Measurements from ENCODE around the gene EML6. TPM values are rescaled to one million over a fixed set of nuclear protein-coding genes. Genes with fewer than 3 reads are reported as not detected.

EML6 gene
- total RNA-seq, 4 donors from 2014 or later = 1.2 to 4.4 (median 3.1) TPM

DNA sequence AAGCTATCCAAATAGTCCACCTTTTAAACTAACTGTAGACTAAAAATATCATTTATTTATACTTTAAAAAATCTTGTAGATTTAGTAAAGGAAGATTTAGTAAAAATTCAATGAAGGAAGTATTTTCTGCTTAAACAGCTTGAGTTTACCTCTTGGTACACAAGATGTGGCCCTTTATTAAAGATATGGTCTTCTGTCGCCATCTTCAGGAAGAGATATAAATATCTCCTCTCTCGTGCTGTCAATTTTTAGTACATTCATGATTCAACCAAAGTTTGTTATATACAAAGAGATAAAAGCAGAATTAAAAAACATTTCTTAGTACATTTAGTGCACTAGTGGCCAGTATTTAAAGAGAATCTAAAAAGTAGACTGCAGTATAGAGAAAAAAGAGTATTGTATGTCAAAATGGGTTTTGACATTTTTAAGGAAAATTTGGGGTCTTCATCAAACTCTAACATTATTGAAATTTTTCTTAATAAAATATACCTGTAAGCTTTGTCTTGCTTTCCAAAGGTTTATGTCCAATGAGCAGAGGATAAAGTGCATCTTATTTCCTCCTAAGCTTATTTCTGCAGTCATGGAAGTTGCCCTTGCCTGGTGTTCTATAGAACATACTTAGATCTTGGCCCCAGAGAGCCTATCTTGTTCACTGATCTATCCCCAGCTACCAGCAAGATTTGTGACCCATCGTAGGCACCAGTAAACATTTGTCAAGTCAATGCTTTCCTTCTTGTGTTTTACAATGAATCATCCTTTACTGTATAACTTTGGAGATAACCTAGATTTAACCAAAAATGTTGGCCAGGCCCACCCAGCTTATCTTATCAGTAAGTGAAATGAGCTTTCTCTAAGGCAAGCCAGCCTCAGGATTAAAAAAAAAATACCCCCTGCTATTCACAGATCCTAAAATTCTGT, 18.5 kb upstream of the EML6 start:
- peaks cover 0 to 13% (median 0%) of the 10 kb centered on the region in 4 donors for H3K27me3 ChIP-seq
- H3K4me1 ChIP-seq = peaks cover 6 to 17% (median 6%) of the 10 kb centered on the region in 3 donors
- intact Hi-C loops (cut with DNase I) = loop anchor here (10.0 kb wide), 2 partner anchors 50 to 180 kb away; no protein-coding TSS in a partner anchor
- H3K27ac ChIP-seq = no peak overlapping the region
- 2 to 8% methylated on average over 3 of the region's 3 CpGs for WGBS, 2 donors
- no peaks in the 10 kb centered on the region for H3K36me3 ChIP-seq
- TF ChIP-seq, protein P1, sequence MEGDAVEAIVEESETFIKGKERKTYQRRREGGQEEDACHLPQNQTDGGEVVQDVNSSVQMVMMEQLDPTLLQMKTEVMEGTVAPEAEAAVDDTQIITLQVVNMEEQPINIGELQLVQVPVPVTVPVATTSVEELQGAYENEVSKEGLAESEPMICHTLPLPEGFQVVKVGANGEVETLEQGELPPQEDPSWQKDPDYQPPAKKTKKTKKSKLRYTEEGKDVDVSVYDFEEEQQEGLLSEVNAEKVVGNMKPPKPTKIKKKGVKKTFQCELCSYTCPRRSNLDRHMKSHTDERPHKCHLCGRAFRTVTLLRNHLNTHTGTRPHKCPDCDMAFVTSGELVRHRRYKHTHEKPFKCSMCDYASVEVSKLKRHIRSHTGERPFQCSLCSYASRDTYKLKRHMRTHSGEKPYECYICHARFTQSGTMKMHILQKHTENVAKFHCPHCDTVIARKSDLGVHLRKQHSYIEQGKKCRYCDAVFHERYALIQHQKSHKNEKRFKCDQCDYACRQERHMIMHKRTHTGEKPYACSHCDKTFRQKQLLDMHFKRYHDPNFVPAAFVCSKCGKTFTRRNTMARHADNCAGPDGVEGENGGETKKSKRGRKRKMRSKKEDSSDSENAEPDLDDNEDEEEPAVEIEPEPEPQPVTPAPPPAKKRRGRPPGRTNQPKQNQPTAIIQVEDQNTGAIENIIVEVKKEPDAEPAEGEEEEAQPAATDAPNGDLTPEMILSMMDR (IDR thresholded peaks at IDR 0.05) = peak in 5 of 6 experiments; percentile 54 to 77 (median 64)
- TF ChIP-seq POLR2A (IDR thresholded peaks at IDR 0.05) = no peak
- DNase-seq = no peak
- H3K9me3 ChIP-seq = no peaks in the 10 kb centered on the region
- H3K4me3 ChIP-seq = no peak overlapping the region

DNA sequence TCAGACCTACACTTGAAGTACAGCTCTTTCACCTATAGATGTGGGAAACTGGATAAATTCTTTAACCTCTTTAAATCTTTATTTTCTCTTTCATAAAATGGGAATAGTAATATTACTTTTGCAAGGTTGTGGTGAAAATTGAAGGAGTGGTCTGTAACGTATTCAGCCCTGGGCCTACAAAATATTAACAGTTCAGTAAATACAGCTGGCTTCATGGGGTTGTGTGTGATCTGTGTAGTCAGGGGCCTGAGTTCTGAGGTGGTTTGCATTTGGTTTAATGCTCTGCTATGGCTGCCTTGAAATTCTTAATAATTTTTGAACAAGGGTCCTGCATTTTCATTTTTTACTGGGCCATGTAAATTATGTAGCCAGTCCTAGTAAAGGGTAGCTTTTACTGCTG, 16.8 kb upstream of the EML6 start:
- Histone ChIP-seq H3K4me1 (peaks cover 6 to 17% (median 6%) of the 10 kb centered on the region in 3 donors), H3K27ac (no peak overlapping the region), H3K9me3 (no peaks in the 10 kb centered on the region), H3K4me3 (no peak overlapping the region), H3K27me3 (peaks cover 0 to 13% (median 0%) of the 10 kb centered on the region in 4 donors), H3K36me3 (no peaks in the 10 kb centered on the region)
- 88 to 95% methylated on average over 1 of the region's 1 CpG for WGBS, 2 donors
- TF ChIP-seq, protein P1 (IDR thresholded peaks at IDR 0.05) = no peak
- TF ChIP-seq POLR2A (IDR thresholded peaks at IDR 0.05) = no peak
- DNase-seq = no peak
- intact Hi-C loops (cut with DNase I) = loop anchor here (10.0 kb wide), 2 partner anchors 52 to 182 kb away; no protein-coding TSS in a partner anchor

DNA sequence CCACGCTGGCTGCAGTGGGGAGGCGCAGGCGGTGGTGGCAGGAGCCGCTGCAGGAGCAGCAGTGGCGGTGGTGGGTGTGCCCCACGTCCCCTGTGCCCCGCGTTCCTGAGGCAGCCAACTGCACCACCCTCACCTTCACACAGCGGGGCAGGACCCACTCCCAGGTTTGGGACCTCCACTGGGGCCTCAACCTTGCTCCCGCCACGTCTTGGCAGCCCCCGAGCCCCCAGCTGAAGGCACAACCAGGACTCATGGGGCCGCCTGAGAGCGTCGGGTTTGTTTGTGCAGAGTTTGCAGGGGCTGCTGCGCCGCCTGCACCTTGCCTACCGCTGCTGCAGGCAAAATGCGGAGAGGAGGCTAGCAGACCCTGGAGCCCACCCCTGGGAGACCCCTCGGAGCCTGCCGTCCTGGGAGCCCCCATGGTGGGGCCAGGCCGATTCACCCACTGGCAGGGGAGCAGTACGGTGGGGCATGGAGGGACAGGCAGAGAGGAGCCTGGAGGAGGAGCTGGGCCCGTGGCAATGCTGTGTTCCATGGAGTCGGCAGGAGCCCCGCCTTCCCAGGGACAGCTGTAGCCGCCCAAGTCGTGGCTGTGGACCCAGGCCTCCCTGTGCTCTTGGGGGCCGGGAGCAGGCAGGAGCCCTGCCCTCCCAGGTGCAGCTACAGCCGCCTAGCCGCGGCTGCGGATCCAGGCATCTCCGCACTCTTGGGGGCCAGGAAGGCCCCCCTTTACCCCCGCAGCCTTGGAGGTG, 14.7 kb upstream of the EML6 start:
- intact Hi-C loops (cut with DNase I) = loop anchor here (10.0 kb wide), 2 partner anchors 54 to 184 kb away; no protein-coding TSS in a partner anchor
- no peaks in the 10 kb centered on the region for H3K9me3 ChIP-seq
- no peaks in the 10 kb centered on the region for H3K36me3 ChIP-seq
- no peak for TF ChIP-seq POLR2A (IDR thresholded peaks at IDR 0.05)
- TF ChIP-seq, protein P1 (IDR thresholded peaks at IDR 0.05) = peak in 1 of 6 experiments; percentile 17
- WGBS, 2 donors = 37% methylated on average over 6 of the region's 35 CpGs; no CpG with 5 or more reads in 1 of the 2 donors
- peaks cover 0 to 13% (median 0%) of the 10 kb centered on the region in 4 donors for H3K27me3 ChIP-seq
- peak overlapping the region; percentile 1 to 65 (median 55) for H3K27ac ChIP-seq
- peak overlapping the region; percentile 33 to 61 (median 48) for H3K4me3 ChIP-seq
- H3K4me1 ChIP-seq = peaks cover 6 to 17% (median 6%) of the 10 kb centered on the region in 3 donors
- no peak for DNase-seq

DNA sequence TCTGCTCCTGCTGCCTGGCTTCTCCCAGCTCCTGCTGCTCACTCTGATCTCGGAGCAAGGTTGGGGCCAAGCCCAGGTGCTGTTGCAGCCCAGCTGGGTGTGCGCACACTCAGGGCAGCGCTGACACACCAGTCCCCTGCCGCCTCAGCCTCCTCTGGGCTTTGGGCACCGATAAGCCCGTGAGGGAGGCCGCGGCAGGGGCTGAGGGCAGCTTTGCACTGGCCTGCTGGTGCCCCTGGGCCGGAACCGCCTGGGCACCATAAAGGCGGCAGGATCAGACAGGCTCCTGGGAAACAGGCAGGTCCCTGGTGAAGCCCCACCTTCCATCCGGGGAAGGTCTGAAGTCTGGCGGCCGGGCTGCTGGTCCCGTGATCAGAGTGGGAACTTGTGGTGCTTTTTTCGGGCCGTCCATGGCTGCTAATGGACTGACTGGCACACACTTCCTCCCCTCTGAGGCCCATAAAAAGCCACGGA, 14.1 kb upstream of the EML6 start:
- WGBS, 2 donors = 14% methylated on average over 4 of the region's 18 CpGs; no CpG with 5 or more reads in 1 of the 2 donors
- Histone ChIP-seq H3K4me1 (peaks cover 6 to 17% (median 6%) of the 10 kb centered on the region in 3 donors), H3K4me3 (peak overlapping the region; percentile 33 to 61 (median 48)), H3K36me3 (no peaks in the 10 kb centered on the region), H3K27me3 (peaks cover 0 to 13% (median 0%) of the 10 kb centered on the region in 4 donors), H3K27ac (peak overlapping the region; percentile 1 to 65 (median 55)), H3K9me3 (no peaks in the 10 kb centered on the region)
- intact Hi-C loops (cut with DNase I) = loop anchor here (10.0 kb wide), 2 partner anchors 55 to 185 kb away; no protein-coding TSS in a partner anchor
- TF ChIP-seq, protein P1 (IDR thresholded peaks at IDR 0.05) = no peak
- peak in 1 of 4 donors; percentile 23 for TF ChIP-seq POLR2A (IDR thresholded peaks at IDR 0.05)
- DNase-seq = no peak
